ENCODE results near the gene AK4.

The AK4 gene

GRCh38 chr1:65176591-65176990, 28.6 kb downstream of the AK4 start:
- DNase-seq (ENCODE audit: low read depth), result no peak

GRCh38 chr1:65177457-65177856, 29.5 kb downstream of the AK4 start:
- no peak for DNase-seq (ENCODE audit: low read depth)

- no peak for DNase-seq (ENCODE audit: low read depth)
Observed at GRCh38 chr1:65178235-65178634, 30.2 kb downstream of the AK4 start.

- DNase-seq (ENCODE audit: low read depth), result no peak
Observed at GRCh38 chr1:65179148-65179547, 31.1 kb downstream of the AK4 start.

- DNase-seq (ENCODE audit: low read depth), result no peak
Observed at GRCh38 chr1:65180977-65181376, 33.0 kb downstream of the AK4 start.

GRCh38 chr1:65182658-65183268, 34.8 kb downstream of the AK4 start:
- no peak for DNase-seq (ENCODE audit: low read depth)

GRCh38 chr1:65189576-65190115, 41.6 kb downstream of the AK4 start:
- no peak for DNase-seq (ENCODE audit: low read depth)

GRCh38 chr1:65190229-65190628, 42.2 kb downstream of the AK4 start:
- no peak for DNase-seq (ENCODE audit: low read depth)

GRCh38 chr1:65193129-65193695, 45.2 kb downstream of the AK4 start:
- DNase-seq (ENCODE audit: low read depth), result no peak

- DNase-seq (ENCODE audit: low read depth), result no peak
Observed at GRCh38 chr1:65195495-65196417, 47.8 kb downstream of the AK4 start.

- DNase-seq (ENCODE audit: low read depth), result no peak
Observed at GRCh38 chr1:65196926-65197325, 48.9 kb downstream of the AK4 start.

GRCh38 chr1:65197636-65198035, 49.6 kb downstream of the AK4 start:
- no peak for DNase-seq (ENCODE audit: low read depth)

- no peak for DNase-seq (ENCODE audit: low read depth)
Observed at GRCh38 chr1:65198096-65198495, 50.1 kb downstream of the AK4 start.

GRCh38 chr1:65200411-65200810, 52.4 kb downstream of the AK4 start:
- no peak for DNase-seq (ENCODE audit: low read depth)

GRCh38 chr1:65206836-65207235, 58.8 kb downstream of the AK4 start:
- no peak for DNase-seq (ENCODE audit: low read depth)

GRCh38 chr1:65207317-65207716, 59.3 kb downstream of the AK4 start:
- DNase-seq (ENCODE audit: low read depth), result no peak

- DNase-seq (ENCODE audit: low read depth), result no peak
Observed at GRCh38 chr1:65208563-65208973, 60.6 kb downstream of the AK4 start.

GRCh38 chr1:65209005-65209885, 61.2 kb downstream of the AK4 start:
- no peak for DNase-seq (ENCODE audit: low read depth)

GRCh38 chr1:65210325-65210724, 62.3 kb downstream of the AK4 start:
- no peak for DNase-seq (ENCODE audit: low read depth)

GRCh38 chr1:65211331-65211730, 63.3 kb downstream of the AK4 start:
- no peak for DNase-seq (ENCODE audit: low read depth)

- DNase-seq (ENCODE audit: low read depth), result no peak
Observed at GRCh38 chr1:65213271-65214023, 65.4 kb downstream of the AK4 start.
